ENCODE results near the gene GGNBP2.

DNA sequence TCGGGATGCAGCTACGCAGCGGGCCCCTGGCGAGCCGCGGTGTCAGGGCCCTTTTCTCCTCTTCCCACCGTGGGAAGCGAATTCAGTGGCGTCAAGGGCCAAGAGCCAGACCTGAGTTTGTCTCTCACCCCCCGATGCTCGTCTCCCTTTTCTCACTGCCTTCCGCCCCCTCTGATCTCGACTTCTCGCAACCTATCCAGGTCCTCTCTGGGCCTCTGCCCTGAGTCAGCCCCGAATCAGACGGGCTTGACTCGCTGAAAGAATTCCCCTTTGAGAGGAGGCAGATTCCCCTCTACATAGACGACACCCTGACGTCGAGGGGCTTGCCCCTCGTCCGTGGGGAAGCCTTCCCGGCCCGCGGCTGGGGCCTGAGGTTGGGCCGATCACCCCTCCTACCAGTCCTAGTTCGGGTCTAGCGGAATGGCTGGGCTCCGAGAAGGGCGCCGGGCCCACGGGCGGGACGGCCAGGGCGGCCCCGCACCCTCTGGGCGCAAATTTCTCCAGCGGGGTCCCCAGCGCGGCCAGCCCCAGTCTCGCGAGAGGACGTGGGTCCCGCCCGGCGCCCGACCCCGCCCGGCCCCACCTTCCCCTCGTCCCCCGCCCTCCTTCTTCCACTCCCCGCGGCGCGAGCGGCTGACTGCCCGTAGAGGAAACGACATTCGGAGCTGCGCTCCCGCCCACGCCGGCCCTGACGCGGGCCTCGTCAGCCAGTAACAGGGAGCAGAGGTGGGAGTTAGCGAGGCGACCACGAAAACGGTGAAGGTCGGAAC is at the start of gene GGNBP2:
- no peak for TF ChIP-seq CTCF (IDR thresholded peaks at IDR 0.05)
- peak; percentile 88 to 93 for TF ChIP-seq POLR2A (IDR thresholded peaks at IDR 0.05)

All from sigmoid colon (tissue), 3 donors.